ENCODE measurements around the gene CYP26A1.

GRCh38 chr10:93098816-93099215, 25.1 kb downstream of the CYP26A1 start:
- TF ChIP-seq, protein P1, sequence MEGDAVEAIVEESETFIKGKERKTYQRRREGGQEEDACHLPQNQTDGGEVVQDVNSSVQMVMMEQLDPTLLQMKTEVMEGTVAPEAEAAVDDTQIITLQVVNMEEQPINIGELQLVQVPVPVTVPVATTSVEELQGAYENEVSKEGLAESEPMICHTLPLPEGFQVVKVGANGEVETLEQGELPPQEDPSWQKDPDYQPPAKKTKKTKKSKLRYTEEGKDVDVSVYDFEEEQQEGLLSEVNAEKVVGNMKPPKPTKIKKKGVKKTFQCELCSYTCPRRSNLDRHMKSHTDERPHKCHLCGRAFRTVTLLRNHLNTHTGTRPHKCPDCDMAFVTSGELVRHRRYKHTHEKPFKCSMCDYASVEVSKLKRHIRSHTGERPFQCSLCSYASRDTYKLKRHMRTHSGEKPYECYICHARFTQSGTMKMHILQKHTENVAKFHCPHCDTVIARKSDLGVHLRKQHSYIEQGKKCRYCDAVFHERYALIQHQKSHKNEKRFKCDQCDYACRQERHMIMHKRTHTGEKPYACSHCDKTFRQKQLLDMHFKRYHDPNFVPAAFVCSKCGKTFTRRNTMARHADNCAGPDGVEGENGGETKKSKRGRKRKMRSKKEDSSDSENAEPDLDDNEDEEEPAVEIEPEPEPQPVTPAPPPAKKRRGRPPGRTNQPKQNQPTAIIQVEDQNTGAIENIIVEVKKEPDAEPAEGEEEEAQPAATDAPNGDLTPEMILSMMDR (IDR thresholded peaks at IDR 0.05): no peak
- no peak for TF ChIP-seq ZFX (IDR thresholded peaks at IDR 0.05; ENCODE audit: borderline replicate concordance)

All from 22Rv1 (cell line).